K562 (cell line): ENCODE results near the gene CUTC. TPM values are rescaled to one million over a fixed set of nuclear protein-coding genes. Genes with fewer than 3 reads are reported as not detected.

Source experiments
- ATAC-seq: fragments of 200-7000 bp; cut with Tn5 transposase; 3 replicates; pipeline ENCODE4 v1.9.1; 2020; ENCODE audit warnings: moderate library complexity
- BruUV-seq: library from RNA; stranded (reverse); fragments of 400-500 nt; replicated peaks from 2 replicates; lab custom pipeline; 2021; lab: Mats Ljungman, UMichigan
- CTCF ChIA-PET: fragments of 300-600 bp; formaldehyde crosslinking; extraction: SDS; loops from one replicate; lab custom pipeline; 2021; ENCODE audit warnings: low intra/inter-chr PET ratio; lab: Yijun Ruan, JAX
- POLR2A ChIA-PET: fragments of 300-600, 350-650 bp; sonication (Branson Sonifier 250); formaldehyde crosslinking; extraction: SDS; loops from one replicate; lab custom pipeline; 2021; ENCODE audit warnings: antibody characterized with exemption, inconsistent platforms; lab: Yijun Ruan, JAX
- DNase-seq, 4 experiments: peaks; one replicate each; pipeline versions ENCODE4 v3.0.0 to v3.0.0-alpha.2; 2011 to 2018; ENCODE audit warnings: low spot score in 3 of 4, mixed read lengths in 3 of 4; ENCODE audit errors: extremely low read depth in 1 of 4
- FAIRE-seq: peaks from 2 replicates; lab custom pipeline; 2011; peaks lifted over from hg19 to GRCh38; lab: Jason Lieb, UNC
- H2AFZ ChIP-seq: 2 replicates; pipeline ENCODE4 v1.6.0; 2011; ENCODE audit warnings: low read depth, low read length, control low read depth, inconsistent platforms
- H3K27ac ChIP-seq: fragments of 200-600 bp; 3 replicates; pipeline ENCODE4 v1.8.0; 2011; ENCODE audit warnings: low read depth, mild to moderate bottlenecking, control low read depth, inconsistent platforms, low read length, moderate library complexity, mixed read lengths; ENCODE audit errors: extremely low read depth
- H3K27me3 ChIP-seq, 2 experiments: fragments of 300-600 bp in 1 of 2; 2 replicates in 1 of 2; 3 replicates in 1 of 2; pipeline versions ENCODE4 v1.6.0 to v1.8.0; 2011; ENCODE audit warnings: inconsistent platforms in 2 of 2, low read length in 2 of 2, mild to moderate bottlenecking in 1 of 2, mixed read lengths in 1 of 2, moderate library complexity in 1 of 2; ENCODE audit not compliant: control insufficient read depth in 2 of 2, insufficient read depth in 2 of 2
- H3K36me3 ChIP-seq: fragments of 300-600 bp; 3 replicates; pipeline ENCODE4 v1.8.0; 2011; ENCODE audit warnings: mild to moderate bottlenecking, low read length, inconsistent platforms; ENCODE audit not compliant: control insufficient read depth, insufficient read depth
- H3K4me1 ChIP-seq, 2 experiments: fragments of 200-600 bp in 1 of 2; replicated peaks in 1 of 2; 2 replicates in 1 of 2; 3 replicates in 1 of 2; pipeline versions ENCODE4 v1.5.1 to v1.8.0; 2011; ENCODE audit warnings: inconsistent platforms in 2 of 2, low read length in 2 of 2, mild to moderate bottlenecking in 1 of 2, mixed read lengths in 1 of 2, moderate library complexity in 1 of 2; ENCODE audit not compliant: control insufficient read depth in 2 of 2, insufficient read depth in 2 of 2
- H3K4me2 ChIP-seq: 2 replicates; pipeline ENCODE4 v1.6.1; 2011; ENCODE audit warnings: low read length, control low read depth, inconsistent platforms, mixed read lengths; ENCODE audit not compliant: insufficient read depth
- H3K4me3 ChIP-seq: fragments of 200-600 bp; sonication (generic), shearing (Covaris generic); 2 replicates; pipeline ENCODE4 v1.5.1; 2016; ENCODE audit warnings: control low read depth, inconsistent platforms
- H3K79me2 ChIP-seq: fragments of 200-600 bp; 3 replicates; pipeline ENCODE4 v1.8.0; 2011; ENCODE audit warnings: low read length, inconsistent platforms; ENCODE audit not compliant: control insufficient read depth, insufficient read depth
- H3K9ac ChIP-seq, 2 experiments: 2 replicates each; pipeline versions ENCODE4 v1.6.0 to v1.6.1; 2011; ENCODE audit warnings: low read depth in 2 of 2, low read length in 2 of 2, control low read depth in 1 of 2, inconsistent platforms in 1 of 2, mild to moderate bottlenecking in 1 of 2, mixed read lengths in 1 of 2; ENCODE audit not compliant: insufficient read depth in 1 of 2
- H3K9me1 ChIP-seq: one replicate; pipeline ENCODE4 v1.6.0; 2011; ENCODE audit warnings: inconsistent platforms, mild to moderate bottlenecking, low read length, moderate library complexity; ENCODE audit not compliant: control insufficient read depth, insufficient read depth
- H3K9me3 ChIP-seq: replicated peaks from 2 replicates; pipeline ENCODE4 v1.5.1; 2011; ENCODE audit warnings: low read depth, low read length, inconsistent platforms; ENCODE audit not compliant: control insufficient read depth, insufficient read depth
- H4K20me1 ChIP-seq: replicated peaks from 2 replicates; pipeline ENCODE4 v1.6.1; 2011; ENCODE audit warnings: low read length, inconsistent platforms, mixed read lengths; ENCODE audit not compliant: control insufficient read depth, insufficient read depth
- CBFA2T3 ChIP-seq: fragments of 450-650 bp; IDR thresholded peaks from 2 replicates; pipeline ENCODE4 v1.6.1; 2017
- CXXC5 ChIP-seq: fragments of 250-450 bp; sonication (Bioruptor Pico); IDR thresholded peaks from 2 replicates; pipeline ENCODE4 v1.8.0; 2022; ENCODE audit warnings: inconsistent platforms, mild to moderate bottlenecking, moderate library complexity
- ETS1 ChIP-seq: conservative IDR thresholded peaks from 2 replicates; pipeline ENCODE4 v1.6.1; 2011; ENCODE audit warnings: low read depth, mild to moderate bottlenecking, low read length; ENCODE audit not compliant: control insufficient read depth
- ILK ChIP-seq: fragments of 450-650 bp; IDR thresholded peaks from 2 replicates; pipeline ENCODE4 v1.6.1; 2016; ENCODE audit warnings: missing genetic modification characterization, low read depth, mild to moderate bottlenecking, missing compliant biosample characterization, moderate library complexity, borderline replicate concordance
- REST ChIP-seq, 2 experiments: fragments of 450-650 bp; formaldehyde crosslinking in 1 of 2; IDR thresholded peaks; 2 replicates each; pipeline versions ENCODE4 v1.4.0 to v1.6.1; 2014 to 2020; ENCODE audit warnings: mild to moderate bottlenecking in 2 of 2, borderline replicate concordance in 1 of 2, low read depth in 1 of 2
- SMAD2 ChIP-seq: fragments of 150-350 bp; IDR thresholded peaks from 2 replicates; pipeline ENCODE4 v1.6.1; 2014; ENCODE audit warnings: low read depth, mild to moderate bottlenecking, low read length
- TCF7 ChIP-seq: sonication (generic); IDR thresholded peaks from 2 replicates; pipeline ENCODE4 v1.6.1; 2016; ENCODE audit warnings: antibody characterized with exemption, borderline replicate concordance
- ZFP91 ChIP-seq: sonication (generic); formaldehyde crosslinking; IDR thresholded peaks from 2 replicates; pipeline ENCODE4 v1.8.0; 2022; ENCODE audit warnings: mild to moderate bottlenecking, missing genetic modification reagents
- ZNF778 ChIP-seq: fragments of 450-650 bp; formaldehyde crosslinking; IDR thresholded peaks from 2 replicates; pipeline ENCODE4 v1.4.0; 2020; ENCODE audit warnings: mild to moderate bottlenecking, moderate library complexity
- WGBS: fragments of 100-300 bp; shearing (Covaris generic); methylation state at CpG from one replicate; pipeline ENCODE4 v1.1.6; 2016; ENCODE audit warnings: low coverage, mixed read lengths; ENCODE audit not compliant: insufficient coverage; ENCODE audit errors: missing lambda C conversion rate; 5-methylcytosine and 5-hydroxymethylcytosine counted together
- in situ Hi-C: fragments of 300-500 bp; cut with MboI; formaldehyde crosslinking; loops from 4 replicates; pipeline ENCODE4 v1.15.0; 2018; ENCODE audit warnings: inconsistent platforms, mixed read lengths
- intact Hi-C: fragments of 100-400 bp; cut with micrococcal nuclease; formaldehyde crosslinking; loops from 2 replicates; pipeline ENCODE4 v1.14.2; 2022
- polyA plus RNA-seq, 8 experiments: library from polyadenylated mRNA; depleted of rRNA in 4 of 8; stranded (reverse) in 5 of 8; unstranded in 3 of 8; fragments of >200 nt; fragmentation: Nextera tagmentation in 2 of 8; fragmentation: Illumina TruSeq in 1 of 8; extraction: Ambion mirVana in 2 of 8; extraction: Trizol in 1 of 8; gene quantifications; 2 replicates each; pipeline versions ENCODE4 v1.2.1 to v1.2.3, GENCODE V29; 2011 to 2014; ENCODE audit warnings: inconsistent platforms in 1 of 8, missing spikeins in 1 of 8
- total RNA-seq, 7 experiments: library from RNA; depleted of rRNA in 6 of 7; stranded (reverse); fragments of >200 nt in 6 of 7; fragmentation: Illumina TruSeq in 2 of 7; extraction: Trizol in 2 of 7; gene quantifications; 2 replicates each; pipeline versions ENCODE4 v1.2.1 to v1.2.3, GENCODE V29; 2011 to 2021; ENCODE audit warnings: low replicate concordance in 1 of 7

CUTC gene
- total and polyA plus RNA-seq, 9 of the 15 experiments (the other 6 are each of a cell fraction or from before 2014, with no cell fraction given): 18.6 to 69.3 (median 32.3) TPM

GRCh38 chr10:99766302-99766681 is 34.3 kb downstream of the CUTC start:
- ChIA-PET POLR2A (no interaction called here), CTCF (no interaction called here)
- no peaks in the 10 kb centered on the region; a peak in 1 of 5 replicates for H3K27me3 ChIP-seq
- in situ Hi-C loops (no loop called here), intact Hi-C loops (no loop called here)
- H3K79me2 ChIP-seq: no peaks in the 10 kb centered on the region
- FAIRE-seq (no peak), DNase-seq (no peak), ATAC-seq (no peak)
- no peaks in the 10 kb centered on the region for H3K9me3 ChIP-seq
- H3K36me3 ChIP-seq: no peaks in the 10 kb centered on the region
- BruUV-seq: no TSS peak
- H3K4me3 ChIP-seq: no peak overlapping the region
- no peak overlapping the region for H3K4me2 ChIP-seq
- no peaks in the 10 kb centered on the region for H3K9me1 ChIP-seq
- no peaks in the 10 kb centered on the region; a peak in 1 of 5 replicates for H3K4me1 ChIP-seq
- H4K20me1 ChIP-seq: no peaks in the 10 kb centered on the region
- no peak overlapping the region for H2AFZ ChIP-seq
- no peak overlapping the region for H3K9ac ChIP-seq
- no peak overlapping the region for H3K27ac ChIP-seq
- WGBS: 5% methylated on average over 8 of the region's 8 CpGs
- no peak for TF ChIP-seq CBFA2T3
- no peak for TF ChIP-seq ETS1
- TF ChIP-seq SMAD2: no peak
- no peak for TF ChIP-seq ZNF778 (CRISPR knock-in tag)
- no peak for TF ChIP-seq REST (IDR thresholded peaks at IDR 0.05; ENCODE audit: borderline replicate concordance)
- TF ChIP-seq REST (CRISPR knock-in tag; IDR thresholded peaks at IDR 0.05; ENCODE audit: low read depth): no peak
- no peak for TF ChIP-seq CXXC5 (CRISPR knock-in tag)
- no peak for TF ChIP-seq ILK (tag)
- no peak for TF ChIP-seq ZFP91 (CRISPR knock-in tag)
- no peak for TF ChIP-seq TCF7
